Measurements from ENCODE around the gene ERBB3.
A peak's percentile ranks its signal among the peaks of the same experiment; 100 is the strongest.

ERBB3 gene

GRCh38 chr12:56118688-56119357, 38.9 kb downstream of the ERBB3 start:
- H3K4me3 ChIP-seq (ENCODE audit: low read depth, low read length), result peak overlapping the region; percentile 83
- DNase-seq (ENCODE audit: low read depth), result no peak
- TF ChIP-seq CTCF (IDR thresholded peaks at IDR 0.05; ENCODE audit: low read depth, low read length, missing control alignments), result no peak
- in situ Hi-C loops (cut with HindIII; ENCODE audit: low sequenced_read_pairs), result loop anchor here (5.0 kb wide), 1 partner anchor 73 kb away; no protein-coding TSS in a partner anchor

- H3K4me3 ChIP-seq (ENCODE audit: low read depth, low read length), result peak overlapping the region; percentile 83
- DNase-seq (ENCODE audit: low read depth), result peak; percentile 87
- in situ Hi-C loops (cut with HindIII; ENCODE audit: low sequenced_read_pairs), result loop anchor here (5.0 kb wide), 1 partner anchor 73 kb away; no protein-coding TSS in a partner anchor
- peak; percentile 80 for TF ChIP-seq CTCF (IDR thresholded peaks at IDR 0.05; ENCODE audit: low read depth, low read length, missing control alignments)
Observed at GRCh38 chr12:56119361-56119796, 39.4 kb downstream of the ERBB3 start.

GRCh38 chr12:56120158-56120846, 40.3 kb downstream of the ERBB3 start:
- in situ Hi-C loops (cut with HindIII; ENCODE audit: low sequenced_read_pairs), result loop anchor here (10.0 kb wide), 1 partner anchor 54 kb away; no protein-coding TSS in a partner anchor
- TF ChIP-seq CTCF (IDR thresholded peaks at IDR 0.05; ENCODE audit: low read depth, low read length, missing control alignments), result no peak
- DNase-seq (ENCODE audit: low read depth), result no peak
- H3K4me3 ChIP-seq (ENCODE audit: low read depth, low read length), result no peak overlapping the region

- no peak overlapping the region for H3K4me3 ChIP-seq (ENCODE audit: low read depth, low read length)
- no peak for TF ChIP-seq CTCF (IDR thresholded peaks at IDR 0.05; ENCODE audit: low read depth, low read length, missing control alignments)
- in situ Hi-C loops (cut with HindIII; ENCODE audit: low sequenced_read_pairs), result loop anchor here (10.0 kb wide), 1 partner anchor 53 kb away; no protein-coding TSS in a partner anchor
- DNase-seq (ENCODE audit: low read depth), result no peak
Observed at GRCh38 chr12:56121204-56121870, 41.4 kb downstream of the ERBB3 start.

GRCh38 chr12:56122637-56123036, 42.7 kb downstream of the ERBB3 start:
- DNase-seq (ENCODE audit: low read depth), result no peak
- TF ChIP-seq CTCF (IDR thresholded peaks at IDR 0.05; ENCODE audit: low read depth, low read length, missing control alignments), result no peak
- in situ Hi-C loops (cut with HindIII; ENCODE audit: low sequenced_read_pairs), result loop anchor here (10.0 kb wide), 1 partner anchor 52 kb away; no protein-coding TSS in a partner anchor

GRCh38 chr12:56124133-56124532, 44.2 kb downstream of the ERBB3 start:
- no peak overlapping the region for H3K4me3 ChIP-seq (ENCODE audit: low read depth, low read length)
- no peak for TF ChIP-seq CTCF (IDR thresholded peaks at IDR 0.05; ENCODE audit: low read depth, low read length, missing control alignments)
- in situ Hi-C loops (cut with HindIII; ENCODE audit: low sequenced_read_pairs), result loop anchor here (10.0 kb wide), 1 partner anchor 51 kb away; no protein-coding TSS in a partner anchor
- DNase-seq (ENCODE audit: low read depth), result no peak

More at GRCh38 chr12:56122637-56123036, 42.7 kb downstream of the ERBB3 start:
- H3K4me3 ChIP-seq (ENCODE audit: low read depth, low read length), result no peak overlapping the region
